Measurements from ENCODE around the gene VWA3A.

GRCh38 chr16:22052980-22053379 lies 39.4 kb upstream of the VWA3A start:
- no peak for TF ChIP-seq POLR2AphosphoS5 (IDR thresholded peaks at IDR 0.05; ENCODE audit: low read depth, low read length)
- TF ChIP-seq CTCF (IDR thresholded peaks at IDR 0.05), result no peak
- no peak for TF ChIP-seq TCF7L2 (IDR thresholded peaks at IDR 0.05; ENCODE audit: low read depth, low read length)

All from Panc1 (cell line).